ENCODE data around the gene GPR3. TPM values are rescaled to one million over a fixed set of nuclear protein-coding genes. Genes with fewer than 3 reads are reported as not detected.

GPR3 gene
- total RNA-seq, 1 donor from 2014 or later, result 0.86 TPM

DNA sequence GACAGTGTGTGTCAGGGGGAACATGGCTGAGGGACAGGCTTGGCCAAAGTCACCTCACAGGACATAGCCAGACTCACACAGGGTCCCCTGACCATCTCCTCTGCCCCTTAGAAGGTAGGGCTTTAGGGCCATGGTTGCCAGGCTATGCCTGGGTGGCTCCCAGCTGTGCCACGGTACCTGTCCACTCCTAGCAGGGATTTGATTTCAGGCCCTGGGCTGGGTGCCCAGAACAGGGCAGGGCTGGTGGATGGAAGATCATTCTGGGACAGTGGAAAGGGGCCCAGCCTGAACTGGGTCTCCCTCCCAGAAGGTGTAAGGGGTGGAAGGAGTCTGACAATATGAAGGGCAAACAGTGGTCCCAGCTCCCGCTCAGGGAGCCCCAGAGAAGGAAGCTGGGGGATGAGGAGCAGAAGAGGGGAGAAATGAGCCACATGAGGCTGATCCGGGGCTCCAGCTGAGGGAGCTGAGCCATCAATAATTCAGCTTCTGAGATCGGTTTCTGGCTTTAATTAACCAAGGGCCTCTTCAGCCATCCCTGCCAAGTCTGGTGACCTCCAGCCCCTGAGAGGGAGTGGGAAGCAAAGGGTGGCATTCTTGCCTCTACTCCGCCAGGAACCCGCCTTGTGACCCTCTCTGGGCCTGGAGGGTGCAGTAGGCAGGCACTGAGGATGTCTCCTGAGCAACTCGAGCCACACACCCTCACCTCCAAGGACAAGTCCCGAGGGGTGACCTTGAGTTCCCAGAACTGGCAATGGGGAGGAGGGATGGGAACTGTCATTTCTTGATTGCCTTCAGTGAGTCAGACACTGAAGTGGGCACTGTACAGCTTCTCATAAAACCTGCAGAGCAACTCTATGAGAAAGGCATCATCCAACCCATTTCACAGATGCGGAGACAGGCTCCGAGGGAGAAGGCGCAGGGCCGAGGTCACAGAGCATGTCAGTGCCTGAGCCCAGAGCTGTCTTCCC is 11.4 kb upstream of the GPR3 start:
- no peak overlapping the region for H3K4me3 Mint-ChIP-seq (ENCODE audit: unreplicated experiment)
- no peak overlapping the region for H3K4me2 ChIP-seq (ENCODE audit: low read length)
- H3K79me2 ChIP-seq (ENCODE audit: insufficient read depth, low read length), result no peaks in the 10 kb centered on the region
- TF ChIP-seq, protein P1, sequence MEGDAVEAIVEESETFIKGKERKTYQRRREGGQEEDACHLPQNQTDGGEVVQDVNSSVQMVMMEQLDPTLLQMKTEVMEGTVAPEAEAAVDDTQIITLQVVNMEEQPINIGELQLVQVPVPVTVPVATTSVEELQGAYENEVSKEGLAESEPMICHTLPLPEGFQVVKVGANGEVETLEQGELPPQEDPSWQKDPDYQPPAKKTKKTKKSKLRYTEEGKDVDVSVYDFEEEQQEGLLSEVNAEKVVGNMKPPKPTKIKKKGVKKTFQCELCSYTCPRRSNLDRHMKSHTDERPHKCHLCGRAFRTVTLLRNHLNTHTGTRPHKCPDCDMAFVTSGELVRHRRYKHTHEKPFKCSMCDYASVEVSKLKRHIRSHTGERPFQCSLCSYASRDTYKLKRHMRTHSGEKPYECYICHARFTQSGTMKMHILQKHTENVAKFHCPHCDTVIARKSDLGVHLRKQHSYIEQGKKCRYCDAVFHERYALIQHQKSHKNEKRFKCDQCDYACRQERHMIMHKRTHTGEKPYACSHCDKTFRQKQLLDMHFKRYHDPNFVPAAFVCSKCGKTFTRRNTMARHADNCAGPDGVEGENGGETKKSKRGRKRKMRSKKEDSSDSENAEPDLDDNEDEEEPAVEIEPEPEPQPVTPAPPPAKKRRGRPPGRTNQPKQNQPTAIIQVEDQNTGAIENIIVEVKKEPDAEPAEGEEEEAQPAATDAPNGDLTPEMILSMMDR (IDR thresholded peaks at IDR 0.05; ENCODE audit: insufficient read depth, low read depth, low read length), result no peak
- no peak for TF ChIP-seq EZH2 (IDR thresholded peaks at IDR 0.05; ENCODE audit: insufficient read depth, low read length)
- H3K27me3 ChIP-seq (ENCODE audit: insufficient read depth, low read length), result no peaks in the 10 kb centered on the region
- H3K4me1 ChIP-seq (ENCODE audit: insufficient read depth, low read length), result no peaks in the 10 kb centered on the region
- no peaks in the 10 kb centered on the region for H3K9me3 Mint-ChIP-seq (ENCODE audit: unreplicated experiment)
- no peaks in the 10 kb centered on the region for H3K36me3 ChIP-seq (ENCODE audit: insufficient read depth, low read length)
- no peak for FAIRE-seq
- H3K27me3 Mint-ChIP-seq (ENCODE audit: low read depth, unreplicated experiment), result peaks cover 36% of the 10 kb centered on the region
- DNase-seq (ENCODE audit: low read depth), result no peak
- no peak overlapping the region for H3K9ac ChIP-seq (ENCODE audit: low read length)
- no peak overlapping the region for H3K27ac Mint-ChIP-seq (ENCODE audit: unreplicated experiment)
- no peak overlapping the region for H2AFZ ChIP-seq (ENCODE audit: low read depth, low read length)
- H3K4me3 ChIP-seq (ENCODE audit: insufficient read depth, low read depth, low read length), result no peak overlapping the region
- no peaks in the 10 kb centered on the region for H4K20me1 ChIP-seq (ENCODE audit: insufficient read depth, low read length)
- no peaks in the 10 kb centered on the region for H3K9me3 ChIP-seq (ENCODE audit: insufficient read depth, low read depth, low read length)
- H3K27ac ChIP-seq (ENCODE audit: low read depth, low read length), result no peak overlapping the region
- no peaks in the 10 kb centered on the region for H3K4me1 Mint-ChIP-seq (ENCODE audit: low read depth, unreplicated experiment)
- no peaks in the 10 kb centered on the region for H3K36me3 Mint-ChIP-seq (ENCODE audit: low read depth, unreplicated experiment)

DNA sequence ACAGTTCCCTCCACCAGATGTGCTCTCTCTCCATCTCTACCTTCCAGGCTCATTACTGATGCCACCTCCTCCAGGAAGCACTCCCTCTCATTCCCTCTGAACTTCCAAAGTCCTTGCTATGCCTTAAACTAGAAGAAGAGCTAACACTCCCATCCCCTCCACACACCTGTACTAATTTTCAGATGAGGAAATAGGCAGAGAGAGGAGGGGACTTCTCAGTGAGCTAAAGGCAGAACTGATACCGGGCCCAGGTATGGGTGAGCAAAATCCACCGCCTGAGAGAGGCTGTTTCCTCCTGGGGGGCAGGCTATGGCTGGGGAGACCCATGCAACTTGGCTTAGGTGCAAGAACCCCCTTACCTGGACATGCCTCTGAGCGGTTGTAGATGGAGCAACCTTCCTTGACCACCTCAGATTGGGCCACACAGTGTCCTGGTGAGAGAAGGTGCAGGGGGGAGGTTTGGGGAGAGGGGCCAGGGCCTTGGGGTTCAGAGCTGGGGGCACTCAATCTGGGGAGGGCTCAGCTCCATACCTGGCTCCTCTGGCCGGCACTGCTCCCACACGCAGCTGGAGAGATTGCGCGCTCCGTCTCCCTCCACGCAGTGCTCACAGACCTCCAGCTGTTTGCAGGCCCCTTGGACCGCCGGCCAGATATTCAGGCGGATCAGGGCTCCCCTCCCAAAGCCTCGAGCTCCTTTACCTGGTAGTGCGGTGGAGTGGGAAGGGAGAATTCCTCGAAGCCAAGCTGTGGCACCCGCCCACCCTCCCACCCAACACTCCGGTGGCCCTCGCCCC is 10.3 kb upstream of the GPR3 start:
- Mint-ChIP-seq H3K9me3 (ENCODE audit: unreplicated experiment) (no peaks in the 10 kb centered on the region), H3K27ac (ENCODE audit: unreplicated experiment) (no peak overlapping the region), H3K4me1 (ENCODE audit: low read depth, unreplicated experiment) (no peaks in the 10 kb centered on the region), H3K4me3 (ENCODE audit: unreplicated experiment) (no peak overlapping the region), H3K36me3 (ENCODE audit: low read depth, unreplicated experiment) (no peaks in the 10 kb centered on the region), H3K27me3 (ENCODE audit: low read depth, unreplicated experiment) (peaks cover 45% of the 10 kb centered on the region)
- Histone ChIP-seq H3K4me1 (ENCODE audit: insufficient read depth, low read length) (no peaks in the 10 kb centered on the region), H3K4me2 (ENCODE audit: low read length) (no peak overlapping the region), H4K20me1 (ENCODE audit: insufficient read depth, low read length) (no peaks in the 10 kb centered on the region), H3K4me3 (ENCODE audit: insufficient read depth, low read depth, low read length) (no peak overlapping the region), H3K27me3 (ENCODE audit: insufficient read depth, low read length) (peaks cover 5% of the 10 kb centered on the region), H3K36me3 (ENCODE audit: insufficient read depth, low read length) (no peaks in the 10 kb centered on the region), H3K9ac (ENCODE audit: low read length) (no peak overlapping the region), H3K27ac (ENCODE audit: low read depth, low read length) (no peak overlapping the region), H2AFZ (ENCODE audit: low read depth, low read length) (no peak overlapping the region), H3K9me3 (ENCODE audit: insufficient read depth, low read depth, low read length) (no peaks in the 10 kb centered on the region), H3K79me2 (ENCODE audit: insufficient read depth, low read length) (no peaks in the 10 kb centered on the region)
- no peak for TF ChIP-seq EZH2 (IDR thresholded peaks at IDR 0.05; ENCODE audit: insufficient read depth, low read length)
- TF ChIP-seq, protein P1 (IDR thresholded peaks at IDR 0.05; ENCODE audit: insufficient read depth, low read depth, low read length), result no peak
- DNase-seq (ENCODE audit: low read depth), result no peak
- no peak for FAIRE-seq
